HEK293 (cell line): ENCODE data around the gene DOP1B.

Experiments used
- CTCF ChIA-PET: fragments of 350-600 bp; formaldehyde crosslinking; extraction: SDS; loops from one replicate; lab custom pipeline; 2021; ENCODE audit warnings: antibody characterized with exemption; lab: Yijun Ruan, JAX
- POLR2A ChIA-PET: fragments of 300-600 bp; formaldehyde crosslinking; extraction: SDS; loops from one replicate; lab custom pipeline; 2020; ENCODE audit warnings: antibody characterized with exemption, inconsistent platforms; lab: Yijun Ruan, JAX
- H3K27ac ChIP-seq: fragments of 200-500 bp; sonication (Bioruptor generic); 2 replicates; pipeline ENCODE4 v1.5.1; 2014; ENCODE audit warnings: low read depth, low read length, control low read depth, inconsistent platforms; ENCODE audit errors: extremely low read depth
- H3K36me3 ChIP-seq, 2 experiments: fragments of 200-500 bp in 1 of 2; sonication (Bioruptor generic) in 1 of 2; 1 replicate in 1 of 2; 2 replicates in 1 of 2; pipeline ENCODE4 v1.5.1; 2014 to 2017; ENCODE audit warnings: inconsistent platforms in 2 of 2, low read length in 2 of 2; ENCODE audit not compliant: control insufficient read depth in 2 of 2, insufficient read depth in 1 of 2
- H3K4me1 ChIP-seq: fragments of 200-500 bp; sonication (Bioruptor generic); 2 replicates; pipeline ENCODE4 v1.5.1; 2014; ENCODE audit warnings: mild to moderate bottlenecking, low read length, inconsistent platforms; ENCODE audit not compliant: control insufficient read depth, insufficient read depth
- H3K4me3 ChIP-seq: 2 replicates; pipeline ENCODE4 v1.5.1; 2011; ENCODE audit warnings: low read depth, mild to moderate bottlenecking, control low read depth, low read length, moderate library complexity
- H3K9me3 ChIP-seq: fragments of 200-500 bp; sonication (Bioruptor generic); 2 replicates; pipeline ENCODE4 v1.5.1; 2014; ENCODE audit warnings: low read depth, low read length, inconsistent platforms; ENCODE audit not compliant: control insufficient read depth, insufficient read depth
- EGR2 ChIP-seq: fragments of 450-650 bp; formaldehyde crosslinking; IDR thresholded peaks from 2 replicates; pipeline ENCODE4 v1.5.1; 2016; ENCODE audit warnings: low read depth, missing biosample characterization, missing genetic modification characterization
- GLIS1 ChIP-seq: fragments of 450-650 bp; formaldehyde crosslinking; IDR thresholded peaks from 2 replicates; pipeline ENCODE4 v1.5.1; 2016; ENCODE audit warnings: missing biosample characterization, missing genetic modification characterization
- HIC1 ChIP-seq: fragments of 450-650 bp; formaldehyde crosslinking; IDR thresholded peaks from 2 replicates; pipeline ENCODE4 v1.5.1; 2016; ENCODE audit warnings: missing biosample characterization, missing genetic modification characterization
- KLF17 ChIP-seq: fragments of 450-650 bp; formaldehyde crosslinking; IDR thresholded peaks from 2 replicates; pipeline ENCODE4 v1.5.1; 2016; ENCODE audit warnings: missing biosample characterization, missing genetic modification characterization
- OSR2 ChIP-seq: fragments of 450-650 bp; formaldehyde crosslinking; IDR thresholded peaks from 2 replicates; pipeline ENCODE4 v1.5.1; 2016; ENCODE audit warnings: missing biosample characterization, missing genetic modification characterization
- PATZ1 ChIP-seq: fragments of 450-650 bp; formaldehyde crosslinking; IDR thresholded peaks from 2 replicates; pipeline ENCODE4 v1.5.1; 2016; ENCODE audit warnings: missing biosample characterization, missing genetic modification characterization
- PRDM1 ChIP-seq: fragments of 450-650 bp; formaldehyde crosslinking; IDR thresholded peaks from 2 replicates; pipeline ENCODE4; 2016; ENCODE audit warnings: missing biosample characterization, missing genetic modification characterization
- PRDM10 ChIP-seq: fragments of 450-650 bp; formaldehyde crosslinking; IDR thresholded peaks from 2 replicates; pipeline ENCODE4 v1.5.1; 2016; ENCODE audit warnings: missing biosample characterization, missing genetic modification characterization
- SCRT2 ChIP-seq: fragments of 450-650 bp; formaldehyde crosslinking; IDR thresholded peaks from 2 replicates; pipeline ENCODE4 v1.5.1; 2016; ENCODE audit warnings: missing biosample characterization, missing genetic modification characterization
- SP7 ChIP-seq: fragments of 450-650 bp; formaldehyde crosslinking; IDR thresholded peaks from 2 replicates; pipeline ENCODE4 v1.5.1; 2016; ENCODE audit warnings: missing biosample characterization, missing genetic modification characterization
- TCF7L2 ChIP-seq: IDR thresholded peaks from 2 replicates; pipeline ENCODE4 v1.6.1; 2011; ENCODE audit warnings: low read depth, mild to moderate bottlenecking, inconsistent platforms, low read length, moderate library complexity, borderline replicate concordance
- TSHZ1 ChIP-seq: fragments of 450-650 bp; formaldehyde crosslinking; IDR thresholded peaks from 2 replicates; pipeline ENCODE4 v1.5.1; 2016; ENCODE audit warnings: missing biosample characterization, missing genetic modification characterization, borderline replicate concordance
- WT1 ChIP-seq: fragments of 450-650 bp; formaldehyde crosslinking; IDR thresholded peaks from 2 replicates; pipeline ENCODE4 v1.5.1; 2016; ENCODE audit warnings: missing biosample characterization, missing genetic modification characterization
- ZEB2 ChIP-seq: fragments of 450-650 bp; formaldehyde crosslinking; IDR thresholded peaks from 2 replicates; pipeline ENCODE4 v1.5.1; 2016; ENCODE audit warnings: missing biosample characterization, missing genetic modification characterization
- ZFHX2 ChIP-seq: fragments of 450-650 bp; formaldehyde crosslinking; conservative IDR thresholded peaks from 2 replicates; pipeline ENCODE4 v1.5.1; 2016; ENCODE audit warnings: missing biosample characterization, missing genetic modification characterization
- ZNF10 ChIP-seq: fragments of 450-650 bp; formaldehyde crosslinking; IDR thresholded peaks from 2 replicates; pipeline ENCODE4 v1.5.1; 2017; ENCODE audit warnings: missing biosample characterization, missing genetic modification characterization
- ZNF214 ChIP-seq: fragments of 450-650 bp; formaldehyde crosslinking; IDR thresholded peaks from 2 replicates; pipeline ENCODE4 v1.5.1; 2017; ENCODE audit warnings: missing biosample characterization, mild to moderate bottlenecking, missing genetic modification characterization, borderline replicate concordance
- ZNF366 ChIP-seq: fragments of 450-650 bp; formaldehyde crosslinking; conservative IDR thresholded peaks from 2 replicates; pipeline ENCODE4 v1.5.1; 2016; ENCODE audit warnings: missing biosample characterization, missing genetic modification characterization
- ZNF398 ChIP-seq: fragments of 450-650 bp; formaldehyde crosslinking; IDR thresholded peaks from 2 replicates; pipeline ENCODE4 v1.5.1; 2017; ENCODE audit warnings: missing biosample characterization, missing genetic modification characterization
- ZNF510 ChIP-seq: fragments of 450-650 bp; formaldehyde crosslinking; IDR thresholded peaks from 2 replicates; pipeline ENCODE4 v1.5.1; 2018; ENCODE audit warnings: mild to moderate bottlenecking, missing genetic modification characterization, missing biosample characterization; ENCODE audit not compliant: insufficient replicate concordance
- ZNF621 ChIP-seq: fragments of 450-650 bp; formaldehyde crosslinking; IDR thresholded peaks from 2 replicates; pipeline ENCODE4 v1.5.1; 2017; ENCODE audit warnings: missing biosample characterization, missing genetic modification characterization
- ZNF629 ChIP-seq: fragments of 450-650 bp; formaldehyde crosslinking; IDR thresholded peaks from 2 replicates; pipeline ENCODE4 v1.5.1; 2017; ENCODE audit warnings: missing biosample characterization, missing genetic modification characterization

DOP1B gene

GRCh38 chr21:36203603-36203889 is 46.9 kb downstream of the DOP1B start:
- H3K4me3 ChIP-seq, result no peak overlapping the region
- ChIA-PET CTCF (interaction anchor here (0.8 to 1.8 kb wide), 9 partner anchors 9 to 217 kb away, joined by 3 to 6 read pairs (median 4); no protein-coding TSS in a partner anchor), POLR2A (interaction anchor here (0.6 to 1.6 kb wide), 5 partner anchors 13 to 117 kb away, joined by 3 to 7 read pairs (median 3); partner anchors contain the start of gene MORC3)
- H3K36me3 ChIP-seq, result no peaks in the 10 kb centered on the region; a peak in 1 of 3 replicates
- H3K27ac ChIP-seq, result no peak overlapping the region
- peaks cover 21% of the 10 kb centered on the region for H3K4me1 ChIP-seq
- H3K9me3 ChIP-seq, result no peaks in the 10 kb centered on the region
- TF ChIP-seq TCF7L2, result no peak
- TF ChIP-seq OSR2 (tag by site-specific recombination), result no peak
- peak; percentile 84 for TF ChIP-seq ZFHX2 (tag by site-specific recombination)
- TF ChIP-seq WT1, result peak; percentile 21; the same call in 1 of the 2 replicates
- peak; percentile 49; the same call in 1 of the 2 replicates for TF ChIP-seq SP7 (tag by site-specific recombination)
- no peak for TF ChIP-seq HIC1 (tag by site-specific recombination)
- TF ChIP-seq ZNF10, result peak; percentile 97
- no peak for TF ChIP-seq ZNF510 (tag by site-specific recombination)
- TF ChIP-seq KLF17, result peak; percentile 72
- no peak for TF ChIP-seq ZNF621 (tag by site-specific recombination)
- TF ChIP-seq PRDM10 (tag by site-specific recombination), result peak; percentile 55
- peak; percentile 77 for TF ChIP-seq PATZ1 (tag by site-specific recombination)
- peak; percentile 87 for TF ChIP-seq EGR2
- 0 out of 2 replicates have a peak, but pooled peaks have one; percentile 27 for TF ChIP-seq TSHZ1 (tag by site-specific recombination)
- TF ChIP-seq PRDM1 (tag by site-specific recombination), result peak; percentile 83
- no peak; the same call in 1 of the 2 replicates for TF ChIP-seq SCRT2
- TF ChIP-seq GLIS1 (tag by site-specific recombination), result 0 out of 2 replicates have a peak, but pooled peaks have one; percentile 34
- TF ChIP-seq ZNF366, result 0 out of 2 replicates have a peak, but pooled peaks have one; percentile 28
- 0 out of 2 replicates have a peak, but pooled peaks have one; percentile 40 for TF ChIP-seq ZEB2 (tag by site-specific recombination)
- TF ChIP-seq ZNF214 (tag by site-specific recombination), result no peak
- TF ChIP-seq ZNF398 (tag by site-specific recombination), result peak; percentile 59; the same call in 1 of the 2 replicates
- peak; percentile 67 for TF ChIP-seq ZNF629 (tag by site-specific recombination)
